Activated CD4-positive, alpha-beta T cell treated with anti-CD3 and anti-CD28 coated beads, Interleukin-2, amount 50 U/mL, for 4 hours (primary cell): ENCODE measurements around the gene GK.
"Not testable (repeated sequence)": the region's sequence is repeated elsewhere in the genome, so short reads cannot be mapped to it uniquely, and the experiment has no call there.

Experiments
- DNase-seq, 2 experiments: peaks; one replicate each; pipeline ENCODE4 v3.0.0-alpha.2; 2020

Gene GK

DNA sequence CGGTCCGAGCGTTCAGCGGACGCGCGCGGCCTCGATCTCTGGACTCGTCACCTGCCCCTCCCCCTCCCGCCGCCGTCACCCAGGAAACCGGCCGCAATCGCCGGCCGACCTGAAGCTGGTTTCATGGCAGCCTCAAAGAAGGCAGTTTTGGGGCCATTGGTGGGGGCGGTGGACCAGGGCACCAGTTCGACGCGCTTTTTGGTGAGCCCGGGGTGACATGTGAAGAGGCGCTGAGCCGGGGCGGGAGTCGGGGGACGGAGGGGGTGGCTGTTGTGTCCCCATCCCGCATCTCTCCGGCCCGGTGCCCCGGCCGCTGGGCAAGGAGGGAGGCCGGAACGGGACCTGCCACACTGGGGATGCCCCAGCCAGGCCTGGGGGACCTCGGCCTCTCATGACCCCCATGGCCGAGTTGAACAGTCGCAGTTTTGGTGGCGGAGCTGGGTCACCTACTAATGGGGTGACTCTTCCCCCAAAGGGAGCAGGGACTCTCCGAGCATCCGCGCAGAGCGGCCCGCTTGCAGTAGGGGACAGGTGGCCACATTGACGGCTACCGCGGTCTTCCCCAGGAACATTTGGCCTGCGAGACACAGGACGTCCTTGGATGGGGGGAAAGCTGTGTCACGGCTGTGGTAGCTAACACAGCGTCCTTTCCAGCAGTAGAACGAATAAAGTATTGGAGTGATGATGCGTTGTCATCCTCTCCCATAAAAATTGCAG is at the start of gene GK:
Gene GK (plus strand): TSS at position 9 of the 717 bp plus-strand sequence. CDS start 115 bp downstream, at position 124.
- no peak for DNase-seq

DNA sequence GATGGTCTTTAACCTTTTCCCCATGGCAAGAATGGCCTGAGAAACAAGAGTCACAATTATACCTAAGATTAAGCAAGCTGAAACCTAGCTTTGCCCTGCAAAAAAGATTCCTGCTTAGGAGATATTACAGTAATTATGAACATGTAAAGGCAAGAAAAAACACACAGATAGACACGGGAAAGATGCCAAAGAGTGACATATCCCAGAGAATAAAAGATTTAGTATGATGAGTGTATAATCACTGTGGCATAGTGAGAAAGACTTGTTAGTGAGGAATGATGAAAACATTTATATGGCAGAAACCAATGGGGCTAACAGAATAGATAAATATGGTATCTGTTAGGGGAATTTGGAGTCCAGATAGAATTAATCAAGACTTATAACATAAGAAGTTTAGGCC is 46.1 kb upstream of the GK start:
- no peak for DNase-seq

DNA sequence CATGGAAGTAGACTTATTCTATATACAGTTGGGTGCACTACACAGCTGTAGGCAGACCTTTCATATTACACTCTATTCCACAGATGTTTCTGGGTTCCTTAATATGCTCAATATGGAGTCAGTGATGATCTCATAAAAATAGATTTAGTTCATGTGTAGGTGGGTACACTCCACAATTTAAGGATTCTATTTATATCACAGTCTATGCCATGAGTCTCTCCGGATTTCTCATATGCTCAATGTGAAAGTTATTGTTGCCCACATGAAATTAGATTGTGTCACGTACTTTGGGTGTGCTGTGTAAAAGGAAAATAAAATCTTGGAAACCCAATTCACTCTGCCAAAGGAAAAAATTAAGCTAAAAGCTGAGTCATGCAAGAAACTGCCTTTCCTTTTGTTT is 43.2 kb upstream of the GK start:
- DNase-seq = no peak

DNA sequence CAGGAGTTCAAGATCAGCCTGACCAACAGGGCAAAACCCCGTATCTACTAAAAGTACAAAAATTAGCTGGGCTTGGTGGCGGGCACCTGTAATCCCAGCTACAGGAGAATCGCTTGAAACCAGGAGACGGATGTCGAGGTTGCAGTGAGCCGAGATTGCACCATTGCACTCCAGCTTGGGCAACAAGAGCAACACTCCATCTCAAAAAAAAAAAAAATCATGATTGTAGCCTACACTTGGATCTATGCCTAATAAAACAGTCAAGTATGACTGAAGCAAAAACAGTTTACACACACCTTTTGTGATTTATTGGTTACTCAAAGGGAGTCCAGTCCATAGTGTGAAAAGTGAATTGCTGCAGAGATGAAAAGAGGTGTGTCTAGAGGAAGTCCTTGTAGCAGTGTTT is 41.0 kb upstream of the GK start:
- DNase-seq = no peak

DNA sequence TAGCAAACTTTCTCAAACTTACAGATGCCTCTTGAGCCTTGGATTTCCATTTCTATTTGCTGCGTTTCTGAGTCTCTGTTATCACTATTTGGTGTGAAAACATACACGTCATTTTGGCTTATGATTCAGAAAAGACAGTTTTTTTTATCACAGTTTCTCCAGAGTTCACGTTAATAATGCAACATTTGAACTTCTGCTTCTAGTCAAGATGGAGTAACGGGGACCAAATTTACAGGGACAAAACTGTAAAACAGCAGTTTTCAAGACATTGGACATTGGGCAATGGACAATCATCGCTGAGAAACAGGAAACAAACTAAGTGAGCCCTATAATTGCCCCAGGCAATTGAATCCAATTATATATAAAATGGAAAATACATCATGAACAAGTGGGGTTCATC is 39.5 kb upstream of the GK start:
- DNase-seq = no peak

DNA sequence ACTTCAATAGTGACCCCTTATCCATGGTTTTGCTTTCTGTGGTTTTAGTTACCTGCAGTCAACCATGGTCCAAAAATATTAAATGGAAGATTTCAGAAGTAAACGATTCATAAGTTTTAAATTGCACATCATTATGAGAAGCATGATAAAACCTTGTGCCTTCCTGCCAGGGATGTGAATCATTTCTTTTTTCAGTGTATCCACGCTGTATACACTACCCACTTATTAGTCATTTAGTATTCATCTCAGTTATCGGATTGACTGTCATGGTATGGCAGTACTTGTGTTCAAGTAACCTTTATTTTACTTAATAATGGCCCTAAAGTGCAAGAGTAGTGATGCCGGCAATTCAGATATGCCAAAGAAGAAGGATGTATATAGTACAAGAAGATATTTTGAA is 38.0 kb upstream of the GK start:
- DNase-seq = no peak

DNA sequence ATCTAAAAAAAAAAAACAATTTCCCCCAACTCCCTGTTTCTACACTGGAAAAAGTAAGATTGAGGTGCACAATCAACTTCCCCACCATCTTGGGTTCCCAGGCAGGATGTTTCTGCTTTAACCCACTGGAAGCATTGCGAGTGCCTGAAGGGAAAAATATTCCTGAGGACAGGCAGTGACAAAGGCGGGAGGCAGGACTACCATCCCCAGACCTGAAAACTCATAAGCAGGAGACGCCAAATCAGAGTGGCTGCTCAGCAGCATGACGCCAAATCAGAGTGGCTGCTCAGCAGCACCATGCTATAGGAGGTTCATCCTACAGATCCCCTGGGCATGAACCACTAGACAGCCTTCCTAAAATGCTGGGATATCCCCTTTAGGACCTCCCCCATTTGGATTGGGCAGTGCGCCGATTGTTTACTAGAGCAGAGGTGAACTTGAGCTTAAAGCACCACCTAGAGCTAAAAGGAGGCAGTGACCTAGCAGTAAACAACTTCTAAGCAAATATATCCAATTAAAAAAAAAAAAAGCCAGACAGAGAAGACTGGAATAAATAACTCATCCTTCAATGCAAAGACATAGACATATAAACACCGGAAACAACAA is 35.0 kb upstream of the GK start:
- DNase-seq = no peak

DNA sequence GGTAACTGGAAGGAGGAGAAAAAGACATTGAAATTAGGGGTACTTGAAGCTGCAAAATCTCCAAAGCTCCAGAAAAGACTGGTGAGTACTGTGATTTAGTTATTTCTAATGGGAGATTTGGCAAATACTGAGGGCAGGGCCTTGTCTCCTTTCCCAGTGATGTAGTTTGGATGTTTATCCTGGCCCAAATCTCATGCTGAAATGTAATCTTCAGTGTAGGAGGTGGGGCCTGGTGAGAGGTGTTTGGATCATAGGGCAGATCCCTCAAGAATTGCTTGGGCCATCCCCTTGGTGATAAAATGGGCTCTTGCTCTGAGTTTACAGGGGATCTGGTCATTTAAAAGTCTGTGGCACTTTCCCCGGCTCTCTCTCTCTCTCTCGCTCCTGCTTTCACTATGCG is 33.1 kb upstream of the GK start:
- DNase-seq = no peak

DNA sequence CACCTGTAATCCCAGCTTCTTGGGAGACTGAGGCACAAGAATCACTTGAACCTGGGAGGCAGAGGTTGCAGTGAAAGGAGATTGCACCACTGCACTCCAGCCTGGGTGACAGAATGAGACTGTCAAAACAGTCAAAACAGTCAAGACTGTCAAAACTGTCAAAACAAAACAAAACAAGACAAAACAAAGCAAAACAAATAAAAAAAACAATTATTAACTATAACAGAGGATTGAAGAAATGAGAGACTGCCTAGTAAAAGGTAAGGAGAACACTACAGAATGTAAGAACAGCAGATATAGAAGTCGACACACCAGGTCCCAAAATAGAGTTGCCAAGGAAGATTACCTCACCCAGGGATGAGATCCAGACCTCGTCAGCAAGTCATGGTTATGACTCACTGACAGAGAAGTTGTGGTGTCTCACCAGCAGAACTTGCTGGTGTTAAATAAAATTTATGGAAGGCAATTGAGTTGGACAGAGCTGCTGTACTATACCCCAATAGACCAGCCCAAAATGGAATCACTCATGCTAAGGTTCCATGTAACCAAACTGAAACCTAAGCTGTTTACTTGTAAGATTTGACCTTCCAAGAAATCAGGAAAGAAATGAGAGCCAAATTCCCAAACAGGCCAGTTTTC is 32.1 kb upstream of the GK start:
- no peak for DNase-seq

DNA sequence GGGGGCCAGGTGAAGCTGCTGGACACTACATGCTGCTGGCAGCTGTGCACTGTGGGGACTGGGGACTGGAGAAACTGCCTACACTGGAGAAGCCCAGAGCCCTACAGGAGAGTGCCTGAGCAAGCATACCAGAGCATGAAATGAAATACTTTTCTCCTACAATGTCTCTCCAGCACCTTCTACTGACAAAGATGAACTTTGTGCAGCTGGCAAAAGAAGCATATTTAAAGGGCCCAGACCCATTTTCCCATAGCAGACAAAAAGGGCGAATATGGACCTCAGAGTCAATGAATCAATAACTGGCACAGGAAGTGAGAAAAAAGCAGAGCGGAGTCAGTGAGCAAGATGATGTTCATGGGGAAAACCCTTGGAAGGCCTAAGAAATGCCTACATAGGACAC is 30.9 kb upstream of the GK start:
- no peak for DNase-seq

DNA sequence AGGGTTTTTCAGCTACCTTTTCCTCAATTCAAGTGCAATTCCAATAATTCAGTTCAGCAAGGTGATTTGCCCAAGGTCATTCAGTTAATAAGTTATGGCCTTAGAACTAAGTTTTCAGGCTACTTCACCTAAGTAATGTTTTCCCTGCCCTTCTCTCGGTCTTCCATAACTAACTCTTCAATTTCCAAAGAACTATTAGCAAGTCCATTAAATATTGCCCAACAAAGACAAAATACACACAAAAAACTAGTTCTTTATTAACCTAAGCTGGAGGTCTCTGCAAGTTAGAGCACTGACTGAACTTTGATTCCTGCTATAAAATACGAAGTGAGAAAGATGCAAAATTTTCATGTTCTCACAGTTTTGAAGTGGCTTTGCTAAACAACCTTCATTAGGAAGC is 26.8 kb upstream of the GK start:
- no peak for DNase-seq

DNA sequence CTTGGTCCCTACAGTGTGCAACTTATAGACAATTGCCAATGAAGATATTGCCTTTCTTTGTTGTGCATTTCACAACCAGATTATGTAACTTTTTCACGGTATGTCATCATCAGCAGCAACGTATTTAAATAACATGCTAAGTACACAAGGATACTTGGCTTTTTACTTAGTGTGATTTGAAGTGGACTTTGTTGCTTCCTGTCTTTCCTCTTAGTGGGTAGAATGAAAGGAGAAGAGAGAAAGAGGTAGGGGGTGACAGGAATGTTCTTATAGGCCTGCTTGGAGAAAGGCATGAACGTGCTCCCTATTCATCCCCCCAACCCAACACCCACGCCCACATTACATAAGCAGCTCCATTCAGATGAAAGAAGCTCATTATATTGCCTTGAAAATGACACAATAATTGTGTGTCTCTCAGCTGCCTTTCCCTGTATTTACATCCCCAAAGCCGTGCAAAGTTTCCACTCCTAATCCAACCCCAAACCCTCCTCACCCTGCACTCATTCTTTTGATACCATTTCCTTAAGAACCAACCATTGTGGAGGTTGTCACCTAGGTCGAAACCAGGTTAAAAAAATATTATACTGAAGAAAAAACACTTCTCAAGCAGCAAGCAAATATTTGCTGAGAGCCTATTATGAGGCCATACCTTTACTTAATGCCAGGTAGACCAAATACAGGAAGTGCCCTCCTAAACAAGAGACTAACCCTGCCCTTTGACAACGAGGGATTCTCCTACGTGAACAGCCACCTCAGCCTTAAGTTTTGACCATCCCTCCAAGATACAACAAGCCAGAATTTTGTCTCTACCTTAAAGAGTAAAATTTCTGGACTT is 25.2 kb upstream of the GK start:
- no peak for DNase-seq

DNA sequence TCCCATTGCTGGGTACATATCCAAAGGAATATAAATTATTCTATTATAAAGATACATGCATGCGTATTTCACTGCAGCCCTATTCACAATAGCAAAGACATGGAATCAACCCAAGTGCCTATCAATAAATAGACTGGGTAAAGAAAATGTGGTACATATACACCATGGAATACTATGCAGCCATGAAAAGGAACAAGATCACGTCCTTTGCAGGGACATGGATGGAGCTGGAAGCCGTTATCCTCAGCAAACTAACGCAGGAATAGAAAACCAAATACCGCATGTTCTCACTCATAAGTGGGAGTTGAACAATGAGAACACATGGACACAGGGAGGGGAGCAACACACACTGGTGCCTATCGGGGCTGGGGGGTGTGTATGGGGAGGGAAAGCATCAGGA is 19.2 kb upstream of the GK start:
- DNase-seq = not testable (repeated sequence)

DNA sequence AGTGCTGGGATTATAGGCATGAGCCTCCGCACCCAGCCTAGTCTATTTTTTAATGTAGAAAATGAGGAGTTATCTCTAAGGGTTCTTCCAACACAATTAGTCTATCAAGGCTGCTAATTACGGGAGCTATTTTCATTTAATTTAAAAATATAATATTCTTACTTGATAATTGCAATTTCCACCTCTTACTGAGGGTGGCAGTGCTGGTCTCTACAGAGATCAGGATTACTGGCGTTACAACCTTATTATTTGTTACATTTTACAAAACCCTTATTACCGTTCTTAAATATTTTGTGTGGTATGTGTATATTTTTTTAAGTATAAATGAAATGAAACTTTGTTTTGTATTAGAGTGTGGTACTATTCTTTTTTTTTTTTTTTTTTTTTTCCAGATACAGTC is 17.6 kb upstream of the GK start:
- DNase-seq = no peak

DNA sequence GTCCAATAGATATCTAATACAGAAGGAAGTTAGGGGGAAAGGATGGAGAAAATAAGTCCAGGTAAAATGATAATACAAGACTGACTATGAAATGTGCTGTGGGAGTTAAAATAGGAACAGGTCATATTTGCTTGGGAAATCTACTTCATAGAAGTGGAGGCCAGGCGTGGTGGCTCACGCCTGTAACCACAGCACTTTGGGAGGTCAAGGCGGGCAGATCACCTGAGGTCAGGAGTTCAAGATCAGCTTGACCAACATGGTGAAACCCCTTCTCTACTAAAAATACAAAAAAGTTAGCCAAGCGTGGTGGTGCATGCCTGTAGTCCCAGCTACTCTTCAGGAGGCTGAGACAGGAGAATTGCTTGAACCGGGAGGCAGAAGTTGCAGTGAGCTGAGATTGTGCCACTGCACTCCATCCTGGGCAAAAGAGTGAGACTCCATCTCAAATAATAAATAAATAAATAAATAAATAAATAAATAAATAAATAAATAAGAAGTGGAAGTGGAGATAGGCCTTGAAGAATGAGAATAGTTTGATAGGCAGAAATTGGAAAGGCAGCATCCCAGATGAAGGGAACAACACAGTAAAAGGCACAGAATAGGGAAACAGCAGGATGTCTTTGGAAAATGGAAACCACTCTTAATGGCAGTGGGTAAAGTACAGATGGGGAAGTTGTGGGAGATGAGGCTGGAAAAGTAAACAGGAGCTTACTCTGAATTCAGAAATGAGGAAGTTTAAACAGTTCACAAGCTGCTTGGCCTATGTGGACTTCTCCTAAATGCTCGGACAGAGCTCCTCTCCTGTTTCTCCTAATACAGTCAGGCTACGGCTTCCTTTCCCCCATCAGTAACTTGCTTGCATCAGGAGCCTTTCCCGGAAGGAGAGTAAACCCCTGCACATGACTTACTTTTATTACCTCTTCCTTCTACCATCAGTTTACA is 15.1 kb upstream of the GK start:
- no peak for DNase-seq

DNA sequence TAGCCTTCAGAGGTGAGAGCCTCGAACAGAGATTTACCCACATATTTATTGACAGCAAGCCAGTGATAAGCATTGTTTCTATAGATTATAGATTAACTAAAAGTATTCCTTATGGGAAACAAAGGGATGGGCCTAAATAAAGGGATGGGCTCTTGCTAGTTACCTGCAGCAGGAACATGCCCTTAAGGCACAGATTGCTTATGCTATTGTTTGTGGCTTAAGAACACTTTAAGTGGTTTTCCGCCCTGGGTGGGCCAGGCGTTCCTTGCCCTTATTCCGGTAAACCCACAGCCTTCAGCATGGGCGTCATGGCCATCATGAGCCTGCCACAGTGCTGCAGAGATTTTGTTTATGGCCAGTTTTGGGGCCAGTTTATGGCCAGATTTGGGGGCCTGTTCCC is 13.5 kb upstream of the GK start:
- DNase-seq = not testable (repeated sequence)

DNA sequence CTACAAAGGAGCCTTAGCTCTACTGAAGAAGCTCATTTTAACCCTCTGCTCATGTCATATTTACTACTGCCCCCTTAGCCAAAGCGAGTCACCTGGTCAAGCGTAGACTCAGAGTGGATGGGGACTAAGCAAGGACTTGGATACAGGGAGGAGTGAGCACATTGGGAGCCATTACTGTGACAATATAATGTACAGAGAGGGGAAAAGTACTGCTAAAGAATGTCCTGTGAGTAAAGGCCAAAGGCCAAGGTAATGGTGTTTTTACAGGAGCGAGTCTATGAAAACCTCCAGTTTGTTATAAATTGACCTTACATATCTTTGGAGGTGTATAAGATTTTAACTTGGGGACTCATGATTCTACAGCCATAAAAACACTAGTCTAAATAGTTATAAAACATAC is 10.6 kb upstream of the GK start:
- no peak for DNase-seq

DNA sequence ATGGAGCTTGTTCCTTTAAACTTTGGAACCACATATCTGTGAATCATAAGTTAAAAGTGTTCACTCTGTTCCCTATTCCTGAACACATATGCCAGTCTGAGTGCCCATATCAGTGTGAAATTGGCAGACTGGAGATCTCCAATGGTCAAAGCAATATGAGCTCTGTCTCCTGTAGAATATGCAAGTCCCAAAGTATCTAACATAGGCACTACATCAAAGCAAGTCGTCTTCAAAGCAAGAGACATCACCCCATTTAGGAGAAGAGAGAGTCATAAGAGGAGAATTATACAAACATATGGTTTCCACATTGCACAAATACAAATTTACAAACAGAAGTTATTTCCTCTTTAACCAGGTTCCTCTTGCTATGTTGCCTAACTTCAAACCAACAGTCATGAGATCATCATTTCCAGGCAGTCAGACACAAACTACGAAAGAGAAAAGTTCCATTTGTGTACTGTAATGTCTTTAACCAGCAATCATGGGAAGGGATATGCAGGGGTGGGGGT is 9.9 kb upstream of the GK start:
- no peak for DNase-seq

DNA sequence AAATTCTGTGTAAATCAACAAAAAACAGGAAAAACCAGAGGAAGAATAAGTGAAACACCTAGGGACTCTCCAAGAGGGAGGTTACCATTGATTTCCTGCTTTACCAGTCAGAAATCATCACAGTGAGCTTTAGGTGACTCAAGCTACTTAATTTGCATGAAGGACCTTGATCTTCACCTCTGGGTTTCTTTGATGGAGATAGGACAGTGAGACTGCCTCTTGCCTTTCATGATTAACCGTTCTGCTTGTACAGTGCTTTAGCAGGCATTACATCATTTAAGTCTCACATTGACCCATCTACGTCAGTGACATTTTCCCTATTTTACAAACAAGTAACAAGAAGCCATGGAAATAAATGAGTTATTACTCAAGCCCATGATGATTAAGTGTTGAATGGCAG is 3.4 kb upstream of the GK start:
- no peak for DNase-seq

DNA sequence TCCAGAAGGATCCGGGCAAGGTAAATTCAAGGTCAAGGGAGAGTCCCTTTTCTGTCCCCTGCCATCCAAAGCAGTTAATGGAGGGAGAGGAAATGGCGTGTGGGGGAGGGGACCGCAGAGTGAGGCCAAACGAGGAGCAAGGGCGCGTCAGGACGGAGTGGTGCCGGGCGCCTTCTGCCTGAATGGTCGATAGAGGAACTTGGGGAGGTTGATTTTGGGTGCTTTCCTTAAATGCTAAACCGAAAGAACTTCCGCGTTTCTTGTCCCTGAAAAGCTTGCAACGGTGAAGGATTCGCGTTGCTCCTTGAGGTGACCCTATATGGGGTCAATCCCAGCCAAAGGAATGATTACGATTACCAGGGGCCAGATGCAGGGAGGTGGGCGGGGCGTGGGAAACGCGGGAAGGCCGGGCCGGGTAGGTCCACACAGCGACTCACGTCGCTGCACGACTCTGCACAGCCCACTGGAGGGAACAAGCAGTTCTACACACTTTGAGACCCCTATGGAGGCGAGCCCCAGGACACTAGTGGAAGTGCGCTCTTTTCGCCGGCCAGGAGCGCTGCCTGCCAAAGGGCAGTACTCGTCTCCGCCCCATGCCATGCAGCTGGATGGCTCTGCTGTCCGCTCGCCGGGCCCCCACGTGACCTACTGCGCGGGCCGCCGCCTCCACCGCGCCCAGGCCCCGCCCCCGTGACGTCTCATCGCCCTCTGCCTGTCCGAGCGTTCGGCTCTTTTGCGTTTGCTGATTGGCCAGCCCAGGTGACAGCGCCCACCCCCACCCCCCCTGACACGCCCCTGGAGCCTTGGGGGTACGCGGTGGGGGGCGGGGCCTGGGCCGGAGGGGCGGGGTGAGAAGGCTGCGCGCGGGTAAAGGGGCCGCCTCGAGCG is 452 bp upstream of the GK start:
- DNase-seq = peak; percentile 82 to 83

DNA sequence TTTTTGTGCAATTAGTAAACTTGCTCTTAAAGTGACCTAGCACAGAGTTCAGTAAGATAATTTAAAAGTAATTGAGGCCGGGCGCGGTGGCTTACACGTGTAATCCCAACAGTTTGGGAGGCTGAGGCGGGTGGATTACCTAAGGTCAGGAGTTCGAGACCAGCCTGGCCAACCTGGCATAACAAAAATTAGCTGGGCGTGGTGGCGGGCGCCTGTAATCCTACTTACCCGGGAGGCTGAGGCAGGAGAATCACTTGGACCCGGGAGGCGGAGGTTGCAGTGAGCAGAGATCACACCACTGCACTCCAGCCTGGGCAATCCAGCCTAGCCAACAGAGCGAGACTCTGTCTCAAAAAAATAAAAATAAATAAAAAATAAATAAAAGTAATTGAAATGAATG is 1.2 kb downstream of the GK start:
- DNase-seq = not testable (repeated sequence)
